Large intestine (tissue), 3 donors: ENCODE data around the gene MEGF10. TPM values are rescaled to one million over a fixed set of nuclear protein-coding genes. Genes with fewer than 3 reads are reported as not detected.

Experiments
- DNase-seq, 2 donors: peaks; one replicate each; pipeline versions ENCODE4 v3.0.0 to v3.0.0-alpha.2; 2013
- H3K27ac ChIP-seq: one replicate; pipeline ENCODE4 v1.5.1; 2013; ENCODE audit warnings: low read length
- H3K27me3 ChIP-seq: 2 replicates; pipeline ENCODE4 v1.6.1; 2013; ENCODE audit warnings: low read length; ENCODE audit not compliant: control insufficient read depth, insufficient read depth
- H3K36me3 ChIP-seq: 2 replicates; pipeline ENCODE4 v1.6.1; 2013; ENCODE audit warnings: low read length; ENCODE audit not compliant: control insufficient read depth, insufficient read depth
- H3K4me1 ChIP-seq: one replicate; pipeline ENCODE4 v1.6.1; 2013; ENCODE audit warnings: low read length; ENCODE audit not compliant: control insufficient read depth, insufficient read depth
- H3K4me3 ChIP-seq: one replicate; pipeline ENCODE4 v1.5.1; 2013; ENCODE audit warnings: low read length
- H3K9me3 ChIP-seq: one replicate; pipeline ENCODE4 v1.6.1; 2013; ENCODE audit warnings: mild to moderate bottlenecking, low read depth, low read length, moderate library complexity; ENCODE audit not compliant: control insufficient read depth
- WGBS: methylation state at CpG from one replicate; pipeline ENCODE4 v1.1.5; 2013; ENCODE audit warnings: low lambda C conversion rate; ENCODE audit not compliant: insufficient coverage; 5-methylcytosine and 5-hydroxymethylcytosine counted together
- polyA plus RNA-seq: library from polyadenylated mRNA; unstranded; fragments of 120-200 nt; gene quantifications from one replicate; pipeline ENCODE4 v1.2.1, GENCODE V29; 2013

The MEGF10 gene
- polyA plus RNA-seq, 1 donor: 1.3 TPM

DNA sequence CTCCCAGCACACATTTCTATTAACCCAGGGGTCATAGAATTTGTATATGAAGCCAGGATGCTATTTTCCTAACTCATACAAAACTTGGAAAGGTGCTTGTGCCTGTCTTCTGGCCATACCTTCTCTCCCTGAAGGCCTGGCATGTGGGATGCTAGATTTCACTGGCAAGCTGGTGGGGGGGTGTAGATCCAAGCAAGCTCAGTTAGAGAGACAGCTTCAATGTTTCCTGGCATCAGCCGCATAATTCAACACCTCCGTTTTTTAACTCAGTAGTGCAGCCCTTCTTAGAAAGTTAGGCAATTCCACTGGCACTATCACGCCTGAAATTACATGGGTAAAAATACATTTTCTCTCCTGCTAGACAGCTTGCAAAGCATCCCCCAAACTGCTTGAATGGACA, 51.8 kb downstream of the MEGF10 start:
- no peaks in the 10 kb centered on the region for H3K4me1 ChIP-seq
- no peaks in the 10 kb centered on the region for H3K27me3 ChIP-seq
- H3K9me3 ChIP-seq: no peaks in the 10 kb centered on the region
- DNase-seq: no peak
- WGBS: 80% methylated on average over 1 of the region's 3 CpGs
- no peak overlapping the region for H3K27ac ChIP-seq
- H3K36me3 ChIP-seq: no peaks in the 10 kb centered on the region
- H3K4me3 ChIP-seq: no peak overlapping the region

DNA sequence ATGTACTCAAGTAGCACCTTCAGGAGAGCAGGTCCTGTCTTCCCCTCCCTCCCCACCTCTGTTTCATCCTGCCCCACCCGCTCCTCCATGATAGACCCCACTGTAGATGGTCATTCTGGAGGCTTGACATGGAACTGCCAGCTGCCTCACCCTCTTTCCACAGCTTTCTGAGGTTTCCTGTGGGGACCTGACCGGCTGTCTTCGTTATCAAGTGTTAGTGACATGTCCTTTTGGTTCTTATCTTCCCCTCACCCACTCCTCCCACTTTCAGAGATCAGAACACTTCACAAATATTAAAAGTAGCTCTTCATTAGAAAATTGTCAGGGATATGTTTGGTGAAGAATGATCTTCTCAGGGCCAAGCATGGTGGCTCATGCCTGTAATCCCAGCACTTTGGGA, 52.7 kb downstream of the MEGF10 start:
- no peak overlapping the region for H3K27ac ChIP-seq
- no CpG with 5 or more reads among the region's 3 CpGs for whole genome bisulfite sequencing
- H3K9me3 ChIP-seq: no peaks in the 10 kb centered on the region
- DNase-seq: no peak
- H3K36me3 ChIP-seq: no peaks in the 10 kb centered on the region
- no peaks in the 10 kb centered on the region for H3K27me3 ChIP-seq
- H3K4me1 ChIP-seq: no peaks in the 10 kb centered on the region
- H3K4me3 ChIP-seq: no peak overlapping the region

DNA sequence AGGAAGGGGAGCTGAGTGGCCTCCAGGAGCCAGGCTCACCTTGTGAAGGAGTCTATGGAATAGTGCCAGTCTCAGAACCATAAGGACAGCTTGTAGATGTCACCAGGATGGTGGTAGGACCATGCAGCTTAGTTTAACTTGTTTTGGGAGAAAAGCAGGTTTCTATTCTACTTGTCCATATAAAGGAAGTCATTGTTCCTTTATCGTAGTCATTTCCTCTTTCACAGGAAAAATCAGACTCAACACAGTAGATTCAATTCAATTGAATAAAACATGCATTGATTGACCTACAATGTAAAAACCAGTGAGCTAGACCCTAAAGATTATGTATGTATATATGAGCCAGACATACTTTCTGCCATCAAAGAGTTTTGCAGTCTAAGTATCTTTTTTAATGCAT, 53.3 kb downstream of the MEGF10 start:
- Histone ChIP-seq H3K4me3 (no peak overlapping the region), H3K9me3 (no peaks in the 10 kb centered on the region), H3K36me3 (no peaks in the 10 kb centered on the region), H3K27me3 (no peaks in the 10 kb centered on the region), H3K27ac (no peak overlapping the region), H3K4me1 (no peaks in the 10 kb centered on the region)
- DNase-seq: no peak
- no CpG with 5 or more reads among the region's 1 CpG for WGBS

DNA sequence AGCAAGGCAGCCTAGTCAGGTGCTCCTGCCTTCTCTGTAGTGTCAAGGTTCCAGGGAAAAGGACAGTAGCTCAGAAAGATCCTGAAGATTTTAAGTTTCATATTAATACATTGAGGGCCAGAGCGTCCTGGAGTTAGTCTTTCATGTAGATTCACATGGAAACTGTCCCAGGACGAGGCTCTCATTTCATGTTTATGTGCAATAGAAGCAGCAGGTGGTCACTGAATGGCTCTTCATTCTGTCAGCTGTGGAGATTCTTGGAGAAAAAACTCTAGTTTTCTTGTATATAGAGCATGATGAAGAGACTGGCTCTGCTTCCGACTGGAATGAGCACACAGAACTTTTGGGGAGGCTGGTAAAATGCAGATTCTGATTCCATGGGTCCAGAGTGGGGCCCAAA, 54.3 kb downstream of the MEGF10 start:
- H3K27ac ChIP-seq: no peak overlapping the region
- H3K27me3 ChIP-seq: no peaks in the 10 kb centered on the region
- no CpG with 5 or more reads among the region's 3 CpGs for WGBS
- no peak for DNase-seq
- no peak overlapping the region for H3K4me3 ChIP-seq
- no peaks in the 10 kb centered on the region for H3K4me1 ChIP-seq
- no peaks in the 10 kb centered on the region for H3K36me3 ChIP-seq
- no peaks in the 10 kb centered on the region for H3K9me3 ChIP-seq

DNA sequence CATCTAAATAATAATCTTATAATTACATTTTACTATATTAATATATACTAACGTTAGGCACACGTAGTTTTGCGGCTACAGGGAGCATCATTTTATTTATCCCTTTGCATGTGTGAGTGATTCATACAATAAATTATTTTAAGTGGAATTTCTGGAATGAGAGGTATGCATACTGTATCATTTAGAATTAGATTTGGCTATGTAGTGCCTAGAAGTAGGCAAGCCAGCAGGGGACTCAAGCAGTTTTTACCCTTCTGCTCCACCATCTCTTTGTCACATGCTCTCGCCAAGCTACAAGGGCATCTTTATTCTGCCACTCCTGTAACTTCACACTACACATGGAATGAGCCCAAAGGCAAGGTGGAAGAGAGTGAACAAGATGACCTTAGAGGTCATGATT, 60.8 kb downstream of the MEGF10 start:
- Histone ChIP-seq H3K36me3 (no peaks in the 10 kb centered on the region), H3K27ac (no peak overlapping the region), H3K9me3 (no peaks in the 10 kb centered on the region), H3K4me1 (no peaks in the 10 kb centered on the region), H3K27me3 (no peaks in the 10 kb centered on the region), H3K4me3 (no peak overlapping the region)
- no peak for DNase-seq
- 83% methylated on average over 3 of the region's 4 CpGs for WGBS

DNA sequence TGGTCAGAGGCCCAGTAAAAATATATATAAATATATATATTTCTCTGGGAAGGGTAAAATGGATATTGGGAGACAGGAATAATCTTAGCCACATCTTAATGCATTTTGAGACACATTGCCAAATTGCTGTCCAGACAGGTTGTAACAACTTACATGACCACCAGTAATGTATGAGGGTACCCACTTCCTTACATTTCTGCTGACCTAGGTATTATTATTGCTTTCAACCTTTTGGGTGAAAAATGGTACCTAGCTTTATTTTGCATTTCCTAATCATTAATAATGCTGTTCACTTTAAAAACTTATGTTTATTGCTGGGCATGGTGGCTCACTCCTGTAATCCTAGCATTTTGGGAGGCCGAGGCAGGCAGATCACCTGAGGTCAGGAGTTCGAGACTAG, 61.5 kb downstream of the MEGF10 start:
- Histone ChIP-seq H3K36me3 (no peaks in the 10 kb centered on the region), H3K9me3 (no peaks in the 10 kb centered on the region), H3K4me1 (no peaks in the 10 kb centered on the region), H3K27me3 (no peaks in the 10 kb centered on the region), H3K27ac (no peak overlapping the region), H3K4me3 (no peak overlapping the region)
- WGBS: no CpG with 5 or more reads among the region's 2 CpGs
- no peak for DNase-seq

DNA sequence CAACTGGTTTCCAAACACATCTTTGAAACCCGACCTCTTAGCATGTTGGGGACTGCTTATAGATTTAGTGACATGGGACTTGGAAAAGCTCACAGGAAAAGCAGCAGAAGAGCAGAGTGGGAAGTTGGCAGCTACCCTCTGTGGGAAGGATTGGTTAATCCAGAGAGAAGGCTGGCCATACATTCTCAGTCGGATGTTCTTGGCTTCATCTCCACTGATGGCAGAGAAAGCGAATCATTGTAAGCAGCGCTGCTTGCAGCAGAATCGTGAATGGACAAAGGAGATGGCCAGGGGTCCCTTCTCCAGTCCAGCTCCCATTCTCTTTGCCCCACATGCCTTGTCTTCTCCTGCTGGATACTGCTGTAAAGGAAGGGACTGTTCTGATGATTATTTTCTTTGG, 62.7 kb downstream of the MEGF10 start:
- H3K27me3 ChIP-seq: no peaks in the 10 kb centered on the region
- H3K9me3 ChIP-seq: no peaks in the 10 kb centered on the region
- no peaks in the 10 kb centered on the region for H3K4me1 ChIP-seq
- H3K27ac ChIP-seq: no peak overlapping the region
- no peaks in the 10 kb centered on the region for H3K36me3 ChIP-seq
- no peak overlapping the region for H3K4me3 ChIP-seq
- WGBS: no CpG with 5 or more reads among the region's 5 CpGs
- DNase-seq: no peak

DNA sequence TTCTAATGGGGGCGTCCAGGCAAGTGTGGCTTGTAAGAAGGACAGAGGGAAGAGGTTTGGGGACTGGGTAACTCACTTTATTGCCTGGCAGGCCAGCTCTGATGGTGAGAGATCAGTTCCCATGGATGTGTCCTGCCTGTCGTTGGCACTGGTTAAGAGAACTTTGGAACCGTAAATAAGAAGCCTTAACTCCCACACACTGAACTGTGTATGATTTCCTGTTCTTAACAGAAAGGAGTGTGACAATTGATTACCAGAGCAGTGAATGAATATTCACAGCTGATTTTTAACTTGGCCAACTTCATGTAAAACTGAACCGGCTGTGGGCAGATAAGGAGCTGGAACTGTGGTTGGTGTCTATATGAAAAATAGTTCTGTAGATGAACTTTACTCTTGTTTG, 63.2 kb downstream of the MEGF10 start:
- WGBS: no CpG with 5 or more reads among the region's 4 CpGs
- Histone ChIP-seq H3K27ac (no peak overlapping the region), H3K27me3 (no peaks in the 10 kb centered on the region), H3K4me3 (no peak overlapping the region), H3K9me3 (no peaks in the 10 kb centered on the region), H3K36me3 (no peaks in the 10 kb centered on the region), H3K4me1 (no peaks in the 10 kb centered on the region)
- peak in 1 of 2 donors; percentile 51 for DNase-seq

DNA sequence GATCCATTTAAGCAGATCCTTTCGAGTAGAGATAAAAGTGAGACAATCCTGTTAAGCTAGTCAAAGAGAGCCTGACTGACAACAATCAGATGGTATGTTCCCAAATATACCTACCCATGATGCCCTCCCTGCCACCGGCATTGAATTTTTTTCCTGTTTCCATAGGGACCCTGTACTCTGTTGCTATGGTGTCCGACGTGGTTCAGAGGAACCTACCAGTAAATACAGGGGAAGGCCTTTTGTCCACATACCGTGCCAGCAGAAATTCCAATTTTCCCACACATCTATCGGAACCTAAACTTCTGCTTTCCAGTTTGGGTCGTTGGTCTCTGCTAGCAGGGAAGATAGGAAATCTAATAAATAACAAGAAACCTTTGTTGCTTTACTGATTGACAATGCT, 64.7 kb downstream of the MEGF10 start:
- Histone ChIP-seq H3K27me3 (no peaks in the 10 kb centered on the region), H3K4me1 (no peaks in the 10 kb centered on the region), H3K9me3 (no peaks in the 10 kb centered on the region), H3K36me3 (no peaks in the 10 kb centered on the region), H3K4me3 (no peak overlapping the region), H3K27ac (no peak overlapping the region)
- DNase-seq: no peak
- no CpG with 5 or more reads among the region's 7 CpGs for WGBS

DNA sequence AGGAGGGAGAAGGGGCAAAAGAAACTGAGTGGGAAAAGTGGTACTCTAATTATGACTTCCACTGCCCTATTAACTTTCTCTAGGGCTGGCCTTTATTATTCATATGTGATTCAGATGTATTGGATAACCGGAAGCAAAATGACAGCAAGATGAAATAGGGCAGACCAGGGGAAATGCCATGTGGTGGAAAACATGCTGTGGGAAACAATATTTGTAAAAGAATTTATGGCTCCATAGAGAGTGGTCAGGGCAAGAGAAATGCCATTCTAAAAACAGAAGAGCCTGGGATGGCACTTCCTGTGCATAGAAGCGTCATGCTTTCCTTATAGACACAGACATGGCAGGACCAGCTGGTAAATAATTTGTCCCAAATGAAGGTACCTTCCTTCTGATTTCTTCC, 67.7 kb downstream of the MEGF10 start:
- Histone ChIP-seq H3K4me3 (no peak overlapping the region), H3K9me3 (no peaks in the 10 kb centered on the region), H3K27ac (no peak overlapping the region), H3K36me3 (no peaks in the 10 kb centered on the region), H3K27me3 (no peaks in the 10 kb centered on the region), H3K4me1 (no peaks in the 10 kb centered on the region)
- no peak for DNase-seq
- 100% methylated on average over 1 of the region's 2 CpGs for WGBS

DNA sequence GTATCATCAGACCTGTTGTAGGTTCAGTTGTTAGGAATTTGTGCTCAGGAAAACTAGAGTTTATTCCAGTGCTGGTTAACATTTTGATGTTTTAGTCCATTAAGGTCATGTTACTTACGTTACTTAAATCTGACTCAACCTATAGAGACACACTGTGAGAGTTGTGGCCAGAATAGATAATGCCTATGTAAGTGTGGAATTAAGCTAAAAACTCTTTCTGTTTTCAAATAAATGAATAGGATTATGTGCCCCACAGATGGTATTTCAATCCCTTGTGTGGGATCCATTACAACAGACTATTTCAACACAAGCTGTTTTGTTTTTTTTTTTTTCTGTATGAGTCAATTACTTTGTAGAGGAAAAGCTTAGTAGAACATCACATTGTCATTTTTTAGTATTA, 68.1 kb downstream of the MEGF10 start:
- DNase-seq: no peak
- Histone ChIP-seq H3K27me3 (no peaks in the 10 kb centered on the region), H3K36me3 (no peaks in the 10 kb centered on the region), H3K4me1 (no peaks in the 10 kb centered on the region), H3K4me3 (no peak overlapping the region), H3K27ac (no peak overlapping the region), H3K9me3 (no peaks in the 10 kb centered on the region)
- WGBS: 100% methylated on average over 1 of the region's 1 CpG
